SK-N-SH (cell line): ENCODE data around the gene TMPRSS12. TPM values are rescaled to one million over a fixed set of nuclear protein-coding genes. Genes with fewer than 3 reads are reported as not detected.

Experiments
- CTCF ChIA-PET: fragments of 300-600, 350-600 bp; formaldehyde crosslinking; extraction: SDS; loops from one replicate; lab custom pipeline; 2021; lab: Yijun Ruan, JAX
- POLR2A ChIA-PET: fragments of 350-600 bp; sonication (Branson Sonifier 250); formaldehyde crosslinking; extraction: SDS; loops from one replicate; lab custom pipeline; 2020; ENCODE audit warnings: antibody characterized with exemption, inconsistent platforms; lab: Yijun Ruan, JAX
- DNase-seq: peaks from one replicate; pipeline ENCODE4 v3.0.0; 2012
- H2AFZ ChIP-seq: fragments of 200-600 bp; sonication (generic); 2 replicates; pipeline ENCODE4 v1.8.1; 2016; ENCODE audit warnings: antibody characterized with exemption, mild to moderate bottlenecking, low read depth
- H3F3A ChIP-seq: fragments of 200-600 bp; sonication (generic); replicated peaks from 2 replicates; pipeline ENCODE3; 2016; ENCODE audit warnings: antibody characterized with exemption, mild to moderate bottlenecking; ENCODE audit not compliant: insufficient read depth
- H3K27ac ChIP-seq, 2 experiments: fragments of 200-500 bp in 1 of 2; fragments of 200-600 bp in 1 of 2; sonication (Bioruptor generic) in 1 of 2; sonication (generic), shearing (Covaris generic) in 1 of 2; 2 replicates each; pipeline versions ENCODE4 v1.5.1 to v1.6.1; 2014 to 2016; ENCODE audit warnings: low read depth in 2 of 2, inconsistent platforms in 1 of 2, low read length in 1 of 2, mild to moderate bottlenecking in 1 of 2, mixed read lengths in 1 of 2
- H3K27me3 ChIP-seq: fragments of 200-600 bp; sonication (generic), shearing (Covaris generic); 2 replicates; pipeline ENCODE4 v1.6.1; 2016; ENCODE audit warnings: mixed run types; ENCODE audit not compliant: insufficient read depth
- H3K36me3 ChIP-seq, 2 experiments: fragments of 200-500 bp in 1 of 2; fragments of 200-600 bp in 1 of 2; sonication (Bioruptor generic) in 1 of 2; sonication (generic) in 1 of 2; replicated peaks in 1 of 2; 2 replicates each; pipeline versions ENCODE3 to v1.5.1; 2014 to 2016; ENCODE audit warnings: low read length in 1 of 2, mild to moderate bottlenecking in 1 of 2; ENCODE audit not compliant: insufficient read depth in 2 of 2, control insufficient read depth in 1 of 2
- H3K4me1 ChIP-seq, 2 experiments: fragments of 200-500 bp in 1 of 2; fragments of 200-600 bp in 1 of 2; sonication (Bioruptor generic) in 1 of 2; sonication (generic), shearing (Covaris generic) in 1 of 2; 2 replicates each; pipeline versions ENCODE4 v1.5.1 to v1.6.1; 2014 to 2016; ENCODE audit warnings: low read depth in 1 of 2, low read length in 1 of 2, mixed run types in 1 of 2; ENCODE audit not compliant: insufficient read depth in 2 of 2, control insufficient read depth in 1 of 2
- H3K4me2 ChIP-seq: fragments of 200-600 bp; sonication (generic), shearing (Covaris generic); 2 replicates; pipeline ENCODE4 v1.6.1; 2017; ENCODE audit warnings: mixed run types
- H3K4me3 ChIP-seq, 2 experiments: fragments of 200-500 bp in 1 of 2; fragments of 200-600 bp in 1 of 2; sonication (Bioruptor generic) in 1 of 2; sonication (generic), shearing (Covaris generic) in 1 of 2; 2 replicates each; pipeline versions ENCODE4 v1.5.1 to v1.8.1; 2014 to 2016; ENCODE audit warnings: low read depth in 2 of 2, inconsistent platforms in 1 of 2, low read length in 1 of 2, mild to moderate bottlenecking in 1 of 2, mixed read lengths in 1 of 2, moderate library complexity in 1 of 2
- H3K79me2 ChIP-seq: fragments of 200-600 bp; sonication (generic); 2 replicates; pipeline ENCODE4 v1.8.1; 2017; ENCODE audit warnings: mild to moderate bottlenecking; ENCODE audit not compliant: insufficient read depth
- H3K9ac ChIP-seq: fragments of 200-600 bp; sonication (generic); 2 replicates; pipeline ENCODE4 v1.6.1; 2017; ENCODE audit warnings: mixed run types
- H3K9me2 ChIP-seq: fragments of 200-600 bp; sonication (generic); 2 replicates; pipeline ENCODE4 v1.6.1; 2017; ENCODE audit warnings: mixed run types
- H3K9me3 ChIP-seq: fragments of 200-600 bp; sonication (generic); 2 replicates; pipeline ENCODE4 v1.6.1; 2017; ENCODE audit warnings: mixed run types, mild to moderate bottlenecking, moderate library complexity
- H4K20me1 ChIP-seq: fragments of 200-600 bp; sonication (generic); 2 replicates; pipeline ENCODE4 v1.6.1; 2017; ENCODE audit warnings: mild to moderate bottlenecking, mixed run types; ENCODE audit not compliant: insufficient read depth
- FOXJ3 ChIP-seq: sonication (generic); formaldehyde crosslinking; IDR thresholded peaks from 2 replicates; pipeline ENCODE4 v1.5.1; 2020; ENCODE audit warnings: mild to moderate bottlenecking, missing genetic modification reagents
- JUND ChIP-seq: IDR thresholded peaks from 2 replicates; pipeline ENCODE4 v1.4.0; 2012
- MXI1 ChIP-seq: IDR thresholded peaks from 2 replicates; pipeline ENCODE4 v1.6.1; 2012; ENCODE audit warnings: mild to moderate bottlenecking, low read depth, low read length, improper control_type of control experiment
- RFX5 ChIP-seq: IDR thresholded peaks from 2 replicates; pipeline ENCODE4 v1.6.1; 2012; ENCODE audit warnings: mild to moderate bottlenecking, improper control_type of control experiment, low read length
- TCF12 ChIP-seq: IDR thresholded peaks from 2 replicates; pipeline ENCODE4 v1.4.0; 2012
- TEAD4 ChIP-seq: IDR thresholded peaks from 2 replicates; pipeline ENCODE4 v1.4.0; 2012; ENCODE audit warnings: mild to moderate bottlenecking, borderline replicate concordance; ENCODE audit not compliant: insufficient read depth
- WGBS: methylation state at CpG from one replicate; pipeline ENCODE4 v1.1.6; 2017; ENCODE audit warnings: low lambda C conversion rate; 5-methylcytosine and 5-hydroxymethylcytosine counted together
- polyA plus RNA-seq, 3 experiments: library from polyadenylated mRNA; depleted of rRNA; stranded (reverse); fragments of >200 nt; gene quantifications; 2 replicates each; pipeline ENCODE4 v1.2.3, GENCODE V29; 2012
- TF ChIP-seq, protein P1 (sequence below): fragments of 150-350 bp; IDR thresholded peaks from 2 replicates; pipeline ENCODE4 v1.6.1; 2016; ENCODE audit warnings: mild to moderate bottlenecking, low read depth, low read length
- TF ChIP-seq, protein P2 (sequence below): IDR thresholded peaks from 2 replicates; pipeline ENCODE4 v1.4.0; 2012; ENCODE audit warnings: low read depth, borderline replicate concordance
- TF ChIP-seq, protein P3 (sequence below): fragments of 150-350 bp; IDR thresholded peaks from 2 replicates; pipeline ENCODE4 v1.6.1; 2017; ENCODE audit warnings: antibody characterized with exemption, low read length, low read depth, borderline replicate concordance

Gene TMPRSS12, protein sequence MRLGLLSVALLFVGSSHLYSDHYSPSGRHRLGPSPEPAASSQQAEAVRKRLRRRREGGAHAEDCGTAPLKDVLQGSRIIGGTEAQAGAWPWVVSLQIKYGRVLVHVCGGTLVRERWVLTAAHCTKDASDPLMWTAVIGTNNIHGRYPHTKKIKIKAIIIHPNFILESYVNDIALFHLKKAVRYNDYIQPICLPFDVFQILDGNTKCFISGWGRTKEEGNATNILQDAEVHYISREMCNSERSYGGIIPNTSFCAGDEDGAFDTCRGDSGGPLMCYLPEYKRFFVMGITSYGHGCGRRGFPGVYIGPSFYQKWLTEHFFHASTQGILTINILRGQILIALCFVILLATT
- polyA plus RNA-seq (2012; rRNA removed), result not detected in 2 replicates
- polyA plus RNA-seq (2012; cell fraction: cytosol; rRNA removed), result not detected in 2 replicates
- not detected in 2 replicates for polyA plus RNA-seq (2012; cell fraction: nucleus; rRNA removed)

DNA sequence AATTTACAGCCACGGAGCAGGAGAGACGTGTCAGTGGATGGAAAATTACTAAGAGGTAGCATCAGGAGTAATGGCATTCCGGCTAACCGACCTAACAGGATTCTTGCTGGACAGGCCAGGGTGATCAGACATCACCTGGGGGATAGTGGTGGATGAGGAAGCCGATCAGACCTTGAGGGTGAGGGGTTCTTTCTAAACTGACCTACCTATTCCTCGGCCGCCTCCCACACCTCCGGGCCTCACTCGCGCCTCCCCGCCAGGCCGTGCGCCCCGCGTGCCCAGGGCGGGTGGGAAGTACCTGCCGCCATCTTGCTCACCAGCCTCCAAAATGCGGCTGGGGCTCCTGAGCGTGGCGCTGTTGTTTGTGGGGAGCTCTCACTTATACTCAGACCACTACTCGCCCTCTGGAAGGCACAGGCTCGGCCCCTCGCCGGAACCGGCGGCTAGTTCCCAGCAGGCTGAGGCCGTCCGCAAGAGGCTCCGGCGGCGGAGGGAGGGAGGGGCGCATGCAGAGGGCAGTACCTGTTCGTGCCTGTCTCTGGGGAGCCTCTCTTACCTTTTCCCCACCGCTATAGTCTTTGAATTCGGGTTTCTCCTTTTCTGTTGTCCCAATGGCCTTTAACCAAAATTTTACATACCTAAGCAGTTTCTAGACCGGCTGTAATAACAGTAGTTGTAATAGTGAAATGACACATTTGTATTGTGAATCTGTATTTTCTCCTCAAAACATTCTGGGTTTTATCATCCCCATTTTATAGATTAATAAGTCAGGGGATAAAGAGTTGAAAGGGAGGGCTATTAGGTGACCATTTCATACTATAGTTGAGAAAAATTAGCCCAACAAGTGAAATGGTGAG lies at the start of gene TMPRSS12:
Gene TMPRSS12, plus strand, starts transcription at position 290 of the 857 bp plus-strand sequence. Its CDS starts 39 bp downstream, at position 329.
- TF ChIP-seq MXI1 (no peak), TEAD4 (no peak)
- no peak for DNase-seq
- POLR2A ChIA-PET, result no interaction called here
- 85% methylated on average over 35 of the region's 36 CpGs for WGBS
- no peaks in the 10 kb centered on the region for H3K9me3 ChIP-seq
- no peaks in the 10 kb centered on the region for H3F3A ChIP-seq
- no peak within 1 kb of the TSS for H3K27ac ChIP-seq
- H3K79me2 ChIP-seq, result no peaks in the 10 kb centered on the region
- H3K9ac ChIP-seq, result no peak within 1 kb of the TSS
- H3K4me2 ChIP-seq, result no peak within 1 kb of the TSS
- H3K36me3 ChIP-seq, result no peaks in the 10 kb centered on the region
- H2AFZ ChIP-seq, result no peak within 1 kb of the TSS
- CTCF ChIA-PET, result no interaction called here
- no peak within 1 kb of the TSS for H3K4me3 ChIP-seq
- H3K4me1 ChIP-seq, result no peaks in the 10 kb centered on the region
- H4K20me1 ChIP-seq, result no peaks in the 10 kb centered on the region
- no peaks in the 10 kb centered on the region for H3K27me3 ChIP-seq
- H3K9me2 ChIP-seq, result no peaks in the 10 kb centered on the region

DNA sequence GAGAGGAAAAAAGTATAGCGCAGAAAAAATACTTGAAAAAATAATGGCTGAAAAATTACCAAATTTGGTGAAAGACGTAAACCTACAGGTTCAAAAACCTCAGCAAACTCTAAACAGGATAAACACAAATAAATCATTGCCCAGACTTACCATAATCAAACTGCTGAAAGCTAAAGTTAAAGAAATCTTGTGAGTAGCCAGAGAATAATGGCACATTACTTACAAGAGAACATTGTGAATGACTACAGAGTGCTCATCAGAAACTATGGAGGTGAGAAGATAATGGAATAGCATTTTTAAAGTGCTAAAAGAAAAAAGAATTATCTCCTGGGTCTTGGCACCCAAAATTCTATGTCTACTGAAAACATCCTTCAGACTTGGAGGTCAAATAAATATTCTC lies 42.8 kb upstream of the TMPRSS12 start:
- POLR2A ChIA-PET, result no interaction called here
- Histone ChIP-seq H3K4me2 (no peak overlapping the region), H4K20me1 (no peaks in the 10 kb centered on the region), H3K4me3 (no peak overlapping the region), H3K27me3 (no peaks in the 10 kb centered on the region), H3K9me2 (no peaks in the 10 kb centered on the region), H3K9me3 (peaks cover 18% of the 10 kb centered on the region; the same call in 1 of the 2 replicates), H3K4me1 (no peaks in the 10 kb centered on the region), H3K9ac (no peak overlapping the region), H3K79me2 (no peaks in the 10 kb centered on the region), H3K36me3 (peaks cover 14 to 65% of the 10 kb centered on the region in 2 experiments), H2AFZ (no peak overlapping the region), H3F3A (no peaks in the 10 kb centered on the region), H3K27ac (no peak overlapping the region)
- 97% methylated on average over 2 of the region's 2 CpGs for whole genome bisulfite sequencing
- CTCF ChIA-PET, result interaction anchor here (1.5 kb wide), 1 partner anchor 14 kb away, joined by 3 read pairs; no protein-coding TSS in a partner anchor
- TF ChIP-seq RFX5 (no peak), MXI1 (no peak), TCF12 (no peak), JUND (no peak), FOXJ3 (CRISPR knock-in tag) (no peak)
- TF ChIP-seq, protein P1, sequence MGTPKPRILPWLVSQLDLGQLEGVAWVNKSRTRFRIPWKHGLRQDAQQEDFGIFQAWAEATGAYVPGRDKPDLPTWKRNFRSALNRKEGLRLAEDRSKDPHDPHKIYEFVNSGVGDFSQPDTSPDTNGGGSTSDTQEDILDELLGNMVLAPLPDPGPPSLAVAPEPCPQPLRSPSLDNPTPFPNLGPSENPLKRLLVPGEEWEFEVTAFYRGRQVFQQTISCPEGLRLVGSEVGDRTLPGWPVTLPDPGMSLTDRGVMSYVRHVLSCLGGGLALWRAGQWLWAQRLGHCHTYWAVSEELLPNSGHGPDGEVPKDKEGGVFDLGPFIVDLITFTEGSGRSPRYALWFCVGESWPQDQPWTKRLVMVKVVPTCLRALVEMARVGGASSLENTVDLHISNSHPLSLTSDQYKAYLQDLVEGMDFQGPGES, result no peak
- TF ChIP-seq, protein P2, sequence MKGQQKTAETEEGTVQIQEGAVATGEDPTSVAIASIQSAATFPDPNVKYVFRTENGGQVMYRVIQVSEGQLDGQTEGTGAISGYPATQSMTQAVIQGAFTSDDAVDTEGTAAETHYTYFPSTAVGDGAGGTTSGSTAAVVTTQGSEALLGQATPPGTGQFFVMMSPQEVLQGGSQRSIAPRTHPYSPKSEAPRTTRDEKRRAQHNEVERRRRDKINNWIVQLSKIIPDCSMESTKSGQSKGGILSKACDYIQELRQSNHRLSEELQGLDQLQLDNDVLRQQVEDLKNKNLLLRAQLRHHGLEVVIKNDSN, result no peak
- TF ChIP-seq, protein P3, sequence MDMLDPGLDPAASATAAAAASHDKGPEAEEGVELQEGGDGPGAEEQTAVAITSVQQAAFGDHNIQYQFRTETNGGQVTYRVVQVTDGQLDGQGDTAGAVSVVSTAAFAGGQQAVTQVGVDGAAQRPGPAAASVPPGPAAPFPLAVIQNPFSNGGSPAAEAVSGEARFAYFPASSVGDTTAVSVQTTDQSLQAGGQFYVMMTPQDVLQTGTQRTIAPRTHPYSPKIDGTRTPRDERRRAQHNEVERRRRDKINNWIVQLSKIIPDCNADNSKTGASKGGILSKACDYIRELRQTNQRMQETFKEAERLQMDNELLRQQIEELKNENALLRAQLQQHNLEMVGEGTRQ, result no peak
- peak; percentile 24 for DNase-seq
